Measurements from ENCODE around the gene NFIA.

Gene NFIA

DNA sequence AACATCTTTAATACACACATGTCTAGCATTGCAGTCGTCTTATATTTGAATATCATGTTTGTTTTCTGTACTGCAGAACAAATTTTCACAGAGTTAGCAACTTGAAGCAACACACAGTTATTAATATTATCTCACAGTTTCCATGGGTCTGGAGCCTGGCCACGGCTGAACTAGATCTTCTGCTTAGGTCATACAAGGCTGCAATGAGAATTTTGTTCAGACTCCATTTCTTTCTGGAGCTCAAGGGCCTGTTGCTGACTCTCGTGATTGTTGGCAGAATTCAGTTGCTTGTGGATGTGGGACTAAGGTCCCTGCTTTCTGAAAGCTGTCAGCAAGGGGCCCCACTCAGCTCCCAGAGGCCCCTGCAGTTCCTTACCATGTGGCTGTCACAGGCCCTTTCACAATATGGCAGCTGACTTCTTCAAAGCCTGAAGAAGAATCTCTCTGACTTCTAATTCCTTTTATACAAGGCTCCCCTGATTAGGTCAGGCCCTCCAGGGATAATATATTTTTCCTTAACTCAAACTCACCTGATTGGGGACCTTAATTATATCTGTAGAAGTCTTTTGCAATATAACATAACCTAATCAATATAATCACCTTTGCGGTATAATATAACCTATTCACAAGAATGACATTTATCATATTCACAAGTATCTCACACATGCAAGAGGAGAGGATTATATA lies 296.3 kb downstream of the NFIA start:
- TF ChIP-seq, protein P1, sequence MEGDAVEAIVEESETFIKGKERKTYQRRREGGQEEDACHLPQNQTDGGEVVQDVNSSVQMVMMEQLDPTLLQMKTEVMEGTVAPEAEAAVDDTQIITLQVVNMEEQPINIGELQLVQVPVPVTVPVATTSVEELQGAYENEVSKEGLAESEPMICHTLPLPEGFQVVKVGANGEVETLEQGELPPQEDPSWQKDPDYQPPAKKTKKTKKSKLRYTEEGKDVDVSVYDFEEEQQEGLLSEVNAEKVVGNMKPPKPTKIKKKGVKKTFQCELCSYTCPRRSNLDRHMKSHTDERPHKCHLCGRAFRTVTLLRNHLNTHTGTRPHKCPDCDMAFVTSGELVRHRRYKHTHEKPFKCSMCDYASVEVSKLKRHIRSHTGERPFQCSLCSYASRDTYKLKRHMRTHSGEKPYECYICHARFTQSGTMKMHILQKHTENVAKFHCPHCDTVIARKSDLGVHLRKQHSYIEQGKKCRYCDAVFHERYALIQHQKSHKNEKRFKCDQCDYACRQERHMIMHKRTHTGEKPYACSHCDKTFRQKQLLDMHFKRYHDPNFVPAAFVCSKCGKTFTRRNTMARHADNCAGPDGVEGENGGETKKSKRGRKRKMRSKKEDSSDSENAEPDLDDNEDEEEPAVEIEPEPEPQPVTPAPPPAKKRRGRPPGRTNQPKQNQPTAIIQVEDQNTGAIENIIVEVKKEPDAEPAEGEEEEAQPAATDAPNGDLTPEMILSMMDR (IDR thresholded peaks at IDR 0.05; ENCODE audit: low read depth, low read length) = no peak
- Histone ChIP-seq H3K4me1 (no peaks in the 10 kb centered on the region; the same call in 1 of the 2 replicates), H3K4me3 (ENCODE audit: low read depth, low read length) (no peak overlapping the region), H3K9me3 (no peaks in the 10 kb centered on the region), H3K27me3 (no peaks in the 10 kb centered on the region), H3K36me3 (no peaks in the 10 kb centered on the region; the same call in 1 of the 2 replicates)
- DNase-seq = no peak

DNA sequence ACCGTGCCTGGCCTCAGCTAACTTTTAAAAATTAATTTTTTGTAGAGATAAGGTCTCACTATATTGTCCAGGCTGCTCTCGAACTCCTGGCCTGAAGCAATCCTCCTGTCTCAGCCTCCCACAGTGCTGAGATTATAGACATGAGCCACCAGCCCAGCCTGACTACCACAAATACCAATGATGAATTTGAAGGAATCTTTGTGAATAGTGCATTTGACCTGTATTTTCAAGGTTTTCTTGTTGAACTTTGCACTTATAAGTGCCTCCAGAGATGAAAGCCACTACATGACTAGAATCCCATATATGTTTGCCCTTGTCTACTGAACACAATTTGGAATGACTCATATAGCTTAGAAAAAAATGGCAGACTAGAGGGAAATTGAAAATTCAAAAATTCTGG lies 297.3 kb downstream of the NFIA start:
- no peaks in the 10 kb centered on the region; the same call in 1 of the 2 replicates for H3K36me3 ChIP-seq
- H3K4me1 ChIP-seq = no peaks in the 10 kb centered on the region; the same call in 1 of the 2 replicates
- H3K4me3 ChIP-seq (ENCODE audit: low read depth, low read length) = no peak overlapping the region
- DNase-seq = no peak
- H3K9me3 ChIP-seq = no peaks in the 10 kb centered on the region
- no peaks in the 10 kb centered on the region for H3K27me3 ChIP-seq
- TF ChIP-seq, protein P1 (IDR thresholded peaks at IDR 0.05; ENCODE audit: low read depth, low read length) = no peak

DNA sequence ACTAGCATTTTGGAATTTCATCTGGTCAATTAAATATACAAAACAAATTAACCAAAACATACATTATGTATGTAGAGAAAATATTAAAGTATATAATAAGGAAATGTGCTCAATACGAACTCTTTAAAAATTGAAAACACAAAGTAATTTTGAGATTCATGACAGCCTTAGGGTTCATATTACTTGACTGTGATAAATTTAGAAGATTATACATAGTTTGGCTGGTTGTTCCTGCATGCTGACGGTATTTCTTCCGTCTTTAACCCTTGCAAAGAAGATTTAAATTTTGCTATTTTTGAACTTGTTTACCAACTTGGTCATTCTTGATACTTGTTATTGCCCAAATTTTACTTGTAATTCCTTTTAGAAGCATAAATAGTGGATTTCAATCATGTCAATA lies 298.2 kb downstream of the NFIA start:
- TF ChIP-seq, protein P1 (IDR thresholded peaks at IDR 0.05; ENCODE audit: low read depth, low read length) = no peak
- Histone ChIP-seq H3K9me3 (no peaks in the 10 kb centered on the region), H3K4me1 (no peaks in the 10 kb centered on the region), H3K4me3 (ENCODE audit: low read depth, low read length) (no peak overlapping the region), H3K36me3 (no peaks in the 10 kb centered on the region; the same call in 1 of the 2 replicates), H3K27me3 (no peaks in the 10 kb centered on the region)
- no peak for DNase-seq

GRCh38 chr1:61386323-61386722 lies 304.0 kb downstream of the NFIA start:
- TF ChIP-seq, protein P1 (IDR thresholded peaks at IDR 0.05; ENCODE audit: low read depth, low read length) = no peak
- no peak for DNase-seq
- no peak overlapping the region for H3K4me3 ChIP-seq (ENCODE audit: low read depth, low read length)
- H3K4me1 ChIP-seq = no peaks in the 10 kb centered on the region
- no peaks in the 10 kb centered on the region for H3K9me3 ChIP-seq
- no peaks in the 10 kb centered on the region for H3K27me3 ChIP-seq
- H3K36me3 ChIP-seq = no peaks in the 10 kb centered on the region; the same call in 1 of the 2 replicates

GRCh38 chr1:61386770-61387169 lies 304.4 kb downstream of the NFIA start:
- Histone ChIP-seq H3K4me1 (no peaks in the 10 kb centered on the region), H3K36me3 (no peaks in the 10 kb centered on the region; the same call in 1 of the 2 replicates), H3K4me3 (ENCODE audit: low read depth, low read length) (no peak overlapping the region), H3K9me3 (no peaks in the 10 kb centered on the region), H3K27me3 (no peaks in the 10 kb centered on the region)
- TF ChIP-seq, protein P1 (IDR thresholded peaks at IDR 0.05; ENCODE audit: low read depth, low read length) = no peak
- DNase-seq = no peak

DNA sequence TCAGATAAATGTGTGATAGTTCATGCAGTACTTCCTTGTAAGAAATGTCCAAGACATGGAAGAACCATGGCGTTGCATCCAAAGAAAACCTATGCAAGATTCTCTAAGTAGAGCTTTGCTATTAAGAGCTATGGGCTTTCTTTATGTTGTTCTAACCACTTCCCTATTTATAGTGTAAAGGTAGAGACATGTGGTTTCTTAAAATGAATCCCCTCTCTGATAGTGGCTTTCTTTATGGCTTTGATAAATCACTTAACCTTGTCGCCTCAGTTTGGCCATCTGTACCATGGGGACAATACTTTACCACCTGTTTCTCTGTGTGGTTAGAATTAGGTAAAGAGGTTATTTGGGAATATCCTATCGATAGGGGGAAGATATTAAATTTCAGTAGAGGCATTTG lies 305.5 kb downstream of the NFIA start:
- H3K36me3 ChIP-seq = no peaks in the 10 kb centered on the region; the same call in 1 of the 2 replicates
- H3K4me1 ChIP-seq = no peaks in the 10 kb centered on the region
- H3K4me3 ChIP-seq (ENCODE audit: low read depth, low read length) = no peak overlapping the region
- TF ChIP-seq, protein P1 (IDR thresholded peaks at IDR 0.05; ENCODE audit: low read depth, low read length) = no peak
- DNase-seq = no peak
- H3K9me3 ChIP-seq = no peaks in the 10 kb centered on the region
- no peaks in the 10 kb centered on the region for H3K27me3 ChIP-seq
